HG03066 (cell line): ENCODE data around the gene CADPS.

Experiments
- ATAC-seq: cut with Tn5 transposase; IDR thresholded peaks from one replicate; pipeline ENCODE4 v1.9.1; 2021; ENCODE audit warnings: low read depth; ENCODE audit not compliant: unreplicated experiment

Gene CADPS

GRCh38 chr3:62567097-62568021, 307.9 kb downstream of the CADPS start:
- no peak for ATAC-seq

GRCh38 chr3:62566022-62566557, 309.1 kb downstream of the CADPS start:
- no peak for ATAC-seq

GRCh38 chr3:62562596-62562995, 312.6 kb downstream of the CADPS start:
- no peak for ATAC-seq

- ATAC-seq: no peak
Observed at GRCh38 chr3:62562017-62562416, 313.2 kb downstream of the CADPS start.

- ATAC-seq: no peak
Observed at GRCh38 chr3:62559831-62560445, 315.3 kb downstream of the CADPS start.

- ATAC-seq: no peak
Observed at GRCh38 chr3:62558549-62559112, 316.6 kb downstream of the CADPS start.

- no peak for ATAC-seq
Observed at GRCh38 chr3:62557983-62558382, 317.2 kb downstream of the CADPS start.

- no peak for ATAC-seq
Observed at GRCh38 chr3:62557450-62557849, 317.8 kb downstream of the CADPS start.

GRCh38 chr3:62556121-62556815, 318.9 kb downstream of the CADPS start:
- ATAC-seq: no peak

GRCh38 chr3:62554264-62554799, 320.9 kb downstream of the CADPS start:
- no peak for ATAC-seq

GRCh38 chr3:62553811-62554210, 321.4 kb downstream of the CADPS start:
- ATAC-seq: no peak

- no peak for ATAC-seq
Observed at GRCh38 chr3:62551556-62551955, 323.7 kb downstream of the CADPS start.

- no peak for ATAC-seq
Observed at GRCh38 chr3:62550439-62550838, 324.8 kb downstream of the CADPS start.

- ATAC-seq: no peak
Observed at GRCh38 chr3:62548528-62549205, 326.5 kb downstream of the CADPS start.

- ATAC-seq: no peak
Observed at GRCh38 chr3:62546266-62546665, 328.9 kb downstream of the CADPS start.

GRCh38 chr3:62542185-62542584, 333.0 kb downstream of the CADPS start:
- no peak for ATAC-seq

GRCh38 chr3:62539762-62540161, 335.5 kb downstream of the CADPS start:
- ATAC-seq: no peak

GRCh38 chr3:62538691-62539356, 336.4 kb downstream of the CADPS start:
- no peak for ATAC-seq

GRCh38 chr3:62534326-62534725, 340.9 kb downstream of the CADPS start:
- ATAC-seq: no peak
